Activated CD8-positive, alpha-beta T cell treated with anti-CD3 and anti-CD28 coated beads, Interleukin-2, amount 10 ng/mL, durations not matched to agents 7 days and 5 days (primary cell): Measurements from ENCODE around the gene ZFP30. TPM values are rescaled to one million over a fixed set of nuclear protein-coding genes. Genes with fewer than 3 reads are reported as not detected.
"Not testable (repeated sequence)": the region's sequence is repeated elsewhere in the genome, so short reads cannot be mapped to it uniquely, and the experiment has no call there.

Experiments
- ATAC-seq: fragments of 150-1000 bp; cut with Tn5 transposase; one replicate; pipeline ENCODE4 v1.10.0; 2021; ENCODE audit warnings: moderate library complexity
- CTCF ChIA-PET: fragments of 350-600 bp; sonication (Branson Sonifier 250); formaldehyde crosslinking; loops from one replicate; lab custom pipeline; 2021; ENCODE audit warnings: antibody characterized with exemption; lab: Charles Lee
- POLR2A ChIA-PET: fragments of 350-600 bp; sonication (Branson Sonifier 250); formaldehyde crosslinking; loops from one replicate; lab custom pipeline; 2021; ENCODE audit warnings: antibody characterized with exemption; lab: Charles Lee
- DNase-seq: peaks from one replicate; pipeline ENCODE4 v3.0.0-alpha.2; 2020
- H3K27ac Mint-ChIP-seq: one replicate; pipeline ENCODE4 v1.8.0; 2021; ENCODE audit warnings: mild to moderate bottlenecking, mixed read lengths
- H3K27me3 Mint-ChIP-seq: one replicate; pipeline ENCODE4 v1.8.0; 2021; ENCODE audit warnings: low read depth, mixed read lengths
- H3K36me3 Mint-ChIP-seq: one replicate; pipeline ENCODE4 v1.8.0; 2021; ENCODE audit warnings: low read depth, mixed read lengths
- H3K4me1 Mint-ChIP-seq: one replicate; pipeline ENCODE4 v1.8.0; 2021; ENCODE audit warnings: low read depth, mixed read lengths
- H3K4me3 Mint-ChIP-seq: one replicate; pipeline ENCODE4 v1.8.0; 2021; ENCODE audit warnings: mild to moderate bottlenecking, mixed read lengths
- H3K9me3 Mint-ChIP-seq: one replicate; pipeline ENCODE4 v1.8.0; 2022; ENCODE audit warnings: mixed read lengths; ENCODE audit not compliant: insufficient read depth
- total RNA-seq, 2 experiments: library from RNA; stranded (reverse); gene quantifications; one replicate each; pipeline ENCODE4 v1.2.3, GENCODE V29; 2021

The ZFP30 gene
- total RNA-seq: 1 to 10 TPM; 9.1 to 9.6 TPM

DNA sequence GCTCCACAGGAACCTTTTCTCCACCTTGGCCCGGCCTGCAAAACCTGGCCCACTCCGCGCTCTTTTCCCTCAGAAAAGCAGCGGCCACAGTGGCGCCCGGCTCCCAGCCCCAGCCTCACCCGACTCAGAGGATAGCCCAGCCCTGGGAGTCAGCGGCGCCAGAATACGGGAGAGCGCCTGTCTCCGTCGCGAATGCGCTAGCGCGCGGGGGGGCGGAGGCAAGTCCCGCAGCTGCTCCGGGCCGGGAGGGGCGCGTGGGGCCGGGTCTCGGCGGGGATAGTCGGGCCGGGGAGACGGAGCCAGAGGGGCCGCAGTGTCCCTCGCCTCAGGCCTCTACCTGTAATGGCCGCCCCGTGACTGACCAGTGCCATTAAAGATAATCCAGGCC lies at the start of gene ZFP30:
Gene ZFP30, minus strand, starts transcription at position 165 of the 388 bp plus-strand sequence. CDS start 7,643 bp downstream, outside the sequence.
- ChIA-PET POLR2A (interaction anchor here (1.5 kb wide), 1 partner anchor 61 kb away, joined by 3 read pairs; the partner anchor contains the start of genes ZNF540 and ZNF571), CTCF (no interaction called here)
- Mint-ChIP-seq H3K27ac (peak within 1 kb of the TSS; percentile 99), H3K9me3 (peaks cover 19% of the 10 kb centered on the region), H3K27me3 (no peaks in the 10 kb centered on the region), H3K36me3 (peaks cover 39% of the 10 kb centered on the region), H3K4me1 (peaks cover 26% of the 10 kb centered on the region), H3K4me3 (peak within 1 kb of the TSS; percentile 95)
- ATAC-seq: peak; percentile 77
- peak; percentile 77 for DNase-seq

DNA sequence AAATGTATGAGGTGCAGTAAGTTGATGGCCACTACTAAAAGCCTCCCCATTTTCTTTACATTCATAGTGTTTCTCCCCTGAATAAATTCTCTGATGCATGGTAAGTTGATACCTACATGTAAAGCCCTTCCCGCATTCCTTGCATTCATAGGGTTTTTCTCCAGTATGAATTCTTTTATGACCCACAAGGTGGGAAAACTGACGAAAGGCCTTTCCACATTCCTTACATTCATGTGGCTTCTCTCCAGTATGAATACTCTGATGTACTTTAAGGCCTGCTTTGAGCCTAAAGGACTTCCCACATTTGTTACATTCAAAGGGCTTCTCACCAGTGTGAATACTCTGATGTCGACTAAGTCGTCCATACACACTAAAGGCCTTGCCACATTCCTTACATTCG lies 43.8 kb upstream of the ZFP30 start:
- Mint-ChIP-seq H3K36me3 (peaks cover 57% of the 10 kb centered on the region), H3K4me1 (no peaks in the 10 kb centered on the region), H3K27ac (no peak overlapping the region), H3K9me3 (peaks cover 42% of the 10 kb centered on the region), H3K27me3 (no peaks in the 10 kb centered on the region), H3K4me3 (no peak overlapping the region)
- ChIA-PET CTCF (no interaction called here), POLR2A (interaction anchor here (0.6 kb wide), 1 partner anchor 1100 kb away, joined by 3 read pairs; no protein-coding TSS in a partner anchor)
- DNase-seq: no peak
- ATAC-seq: no peak

DNA sequence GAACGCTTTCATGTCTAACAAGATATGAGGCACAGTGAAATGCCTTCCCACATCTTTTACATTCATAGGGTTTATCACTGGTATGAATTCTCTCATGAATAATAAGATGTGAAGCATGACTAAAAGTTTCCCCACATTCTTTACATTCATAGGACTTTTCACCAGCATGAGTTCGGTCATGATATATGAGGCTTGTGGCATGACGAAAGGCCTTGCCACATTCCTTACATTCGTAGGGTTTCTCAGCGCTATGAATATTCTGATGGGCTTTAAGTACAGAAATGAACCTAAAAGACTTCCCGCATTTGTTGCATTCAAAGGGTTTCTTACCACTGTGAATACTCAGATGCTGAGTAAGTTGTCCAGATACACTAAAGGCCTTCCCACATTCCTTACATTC lies 43.0 kb upstream of the ZFP30 start:
- H3K36me3 Mint-ChIP-seq: peaks cover 54% of the 10 kb centered on the region
- DNase-seq (no peak), ATAC-seq (no peak)
- no peak overlapping the region for H3K27ac Mint-ChIP-seq
- ChIA-PET POLR2A (no interaction called here), CTCF (no interaction called here)
- H3K4me1 Mint-ChIP-seq: no peaks in the 10 kb centered on the region
- no peak overlapping the region for H3K4me3 Mint-ChIP-seq
- no peaks in the 10 kb centered on the region for H3K27me3 Mint-ChIP-seq
- peaks cover 42% of the 10 kb centered on the region for H3K9me3 Mint-ChIP-seq

DNA sequence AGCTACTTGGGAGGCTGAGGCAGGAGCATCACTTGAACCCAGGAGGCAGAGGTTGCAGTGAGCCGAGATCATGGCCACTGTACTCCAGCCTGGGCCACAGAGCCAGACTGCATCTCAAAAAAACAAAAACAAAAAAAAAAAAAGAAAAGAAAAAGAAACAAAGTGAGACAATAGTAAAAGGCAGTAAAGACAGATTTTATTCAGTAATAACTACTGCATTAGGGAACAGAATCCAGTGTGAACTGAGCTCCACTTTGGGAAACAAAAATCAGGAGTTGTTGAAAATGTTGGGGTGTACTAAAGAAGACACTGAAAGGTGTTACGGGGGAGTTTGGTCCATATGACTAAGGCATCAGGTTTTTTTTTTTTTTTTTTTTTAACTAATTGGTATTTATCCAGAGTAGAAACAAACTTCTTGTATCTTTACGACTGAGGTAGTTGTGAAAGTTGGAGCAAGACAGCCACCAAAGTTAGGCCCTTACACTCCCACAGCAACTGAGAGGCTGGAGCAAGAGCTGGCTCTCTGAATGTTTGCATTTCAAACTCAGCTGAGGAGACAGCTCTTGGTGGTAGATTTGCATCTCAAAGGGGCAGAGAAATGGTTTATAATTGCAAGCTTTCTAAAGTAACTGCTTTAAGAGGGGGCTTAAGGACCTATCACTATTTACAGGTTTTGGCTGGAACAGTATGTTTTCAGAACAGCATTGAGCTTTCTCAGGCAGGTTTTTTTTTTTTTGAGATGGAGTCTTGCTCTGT lies 40.1 kb upstream of the ZFP30 start:
- POLR2A ChIA-PET: interaction anchor here (0.6 kb wide), 1 partner anchor 1207 kb away, joined by 3 read pairs; no protein-coding TSS in a partner anchor
- H3K4me3 Mint-ChIP-seq: no peak overlapping the region
- H3K27me3 Mint-ChIP-seq: no peaks in the 10 kb centered on the region
- DNase-seq (no peak), ATAC-seq (no peak)
- CTCF ChIA-PET: no interaction called here
- peaks cover 45% of the 10 kb centered on the region for H3K36me3 Mint-ChIP-seq
- H3K4me1 Mint-ChIP-seq: peaks cover 10% of the 10 kb centered on the region
- H3K9me3 Mint-ChIP-seq: peaks cover 33% of the 10 kb centered on the region
- no peak overlapping the region for H3K27ac Mint-ChIP-seq

DNA sequence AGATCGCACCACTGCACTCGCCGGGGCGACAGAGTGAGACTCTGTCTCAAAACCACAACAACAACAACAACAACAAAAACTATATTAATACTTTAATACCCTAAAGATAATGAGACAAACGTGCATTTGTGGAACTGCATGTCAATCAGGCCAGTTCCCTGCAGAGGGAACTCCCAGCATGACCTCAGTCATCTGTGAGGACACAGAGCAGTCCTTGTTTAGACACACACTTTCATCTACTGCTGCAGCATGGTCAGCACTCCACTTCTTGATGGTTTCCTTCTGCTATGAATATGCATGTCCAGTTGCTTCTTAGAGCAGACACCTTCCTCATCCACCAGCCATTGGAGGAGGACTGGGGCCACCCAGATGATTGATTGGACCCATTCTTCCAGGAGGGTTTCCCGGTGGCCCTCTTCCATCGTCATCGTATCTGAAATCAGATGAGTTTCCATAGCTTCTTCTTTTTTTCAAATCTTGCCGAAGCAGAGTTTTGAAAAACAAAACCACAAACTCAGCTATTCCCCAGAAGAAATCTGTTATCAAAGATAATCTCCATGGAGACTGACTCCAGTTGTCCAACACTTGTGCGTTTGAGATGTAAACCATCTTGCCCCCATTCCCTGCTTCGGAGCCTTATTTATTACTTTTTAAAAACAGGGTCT lies 37.8 kb upstream of the ZFP30 start:
- Mint-ChIP-seq H3K4me1 (peaks cover 10% of the 10 kb centered on the region), H3K27ac (no peak overlapping the region), H3K36me3 (peaks cover 26% of the 10 kb centered on the region), H3K27me3 (no peaks in the 10 kb centered on the region), H3K4me3 (peak overlapping the region; percentile 22), H3K9me3 (peaks cover 24% of the 10 kb centered on the region)
- ChIA-PET POLR2A (interaction anchor here (1.4 kb wide), 1 partner anchor 98 kb away, joined by 9 read pairs; the partner anchor contains the start of genes ZNF540 and ZNF571), CTCF (interaction anchor here (0.7 kb wide), 1 partner anchor 209 kb away, joined by 3 read pairs; no protein-coding TSS in a partner anchor)
- DNase-seq (no peak), ATAC-seq (no peak)

DNA sequence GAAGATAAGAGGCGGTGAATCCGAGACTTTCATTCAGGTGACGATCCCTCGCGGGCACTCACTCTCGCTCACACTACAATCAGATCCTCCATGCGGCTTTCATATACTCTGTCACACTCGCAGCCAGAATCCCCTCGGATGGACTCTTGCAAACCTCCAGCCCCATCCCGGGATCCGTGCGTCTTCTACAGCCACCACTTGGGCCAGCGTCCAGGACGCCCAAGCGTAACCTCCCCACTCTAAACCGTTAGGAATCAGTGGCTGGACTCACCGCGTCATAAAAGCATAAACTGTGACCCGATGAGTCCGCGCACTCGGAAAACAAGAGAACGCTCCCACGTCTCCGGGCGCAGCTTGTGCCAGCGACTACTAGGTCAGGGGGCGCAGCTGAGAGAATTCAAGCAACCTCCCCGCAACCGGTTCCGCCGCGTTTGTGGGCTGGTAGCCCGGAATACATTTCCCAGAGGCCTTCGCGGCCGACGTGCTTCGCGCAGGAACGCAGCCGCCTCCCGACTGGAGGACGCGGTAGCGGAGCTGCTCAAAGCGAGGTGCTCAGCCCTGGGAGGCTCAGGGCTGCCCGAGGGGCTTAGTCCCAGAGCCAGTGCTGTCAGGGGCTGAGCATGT lies 36.7 kb upstream of the ZFP30 start:
- peak overlapping the region; percentile 88 for H3K27ac Mint-ChIP-seq
- H3K9me3 Mint-ChIP-seq: peaks cover 24% of the 10 kb centered on the region
- H3K27me3 Mint-ChIP-seq: no peaks in the 10 kb centered on the region
- CTCF ChIA-PET: interaction anchor here (0.7 kb wide), 1 partner anchor 210 kb away, joined by 3 read pairs; no protein-coding TSS in a partner anchor
- H3K36me3 Mint-ChIP-seq: peaks cover 18% of the 10 kb centered on the region
- DNase-seq: peak; percentile 85
- ATAC-seq: peak; percentile 91
- POLR2A ChIA-PET: interaction anchor here (0.7 to 1.4 kb wide), 2 partner anchors 33 to 97 kb away, joined by 3 to 9 read pairs; partner anchors contain the start of genes ZNF540 and ZNF571
- H3K4me3 Mint-ChIP-seq: peak overlapping the region; percentile 85
- H3K4me1 Mint-ChIP-seq: peaks cover 10% of the 10 kb centered on the region

DNA sequence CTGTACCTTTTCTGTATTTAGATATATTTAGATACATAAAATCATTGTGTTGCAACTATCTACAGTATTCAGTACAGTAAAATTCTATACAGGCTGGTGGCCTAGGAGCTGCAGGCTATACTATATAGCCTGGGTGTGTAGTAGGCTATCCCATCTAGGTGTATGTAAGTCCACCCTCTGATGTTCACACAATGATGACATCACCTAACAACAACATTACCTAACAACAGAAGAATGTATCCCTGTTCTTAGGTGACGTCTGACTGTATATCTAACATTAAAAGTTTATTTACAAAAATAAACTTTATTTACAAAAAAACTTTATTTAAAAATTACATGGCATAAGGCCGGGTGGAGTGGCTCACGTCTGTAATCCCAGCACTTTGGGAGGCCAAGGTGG lies 28.3 kb upstream of the ZFP30 start:
- ATAC-seq: no peak
- ChIA-PET POLR2A (no interaction called here), CTCF (no interaction called here)
- Mint-ChIP-seq H3K27ac (no peak overlapping the region), H3K27me3 (no peaks in the 10 kb centered on the region), H3K4me3 (no peak overlapping the region), H3K36me3 (no peaks in the 10 kb centered on the region), H3K4me1 (no peaks in the 10 kb centered on the region), H3K9me3 (peaks cover 33% of the 10 kb centered on the region)
- DNase-seq: no peak

DNA sequence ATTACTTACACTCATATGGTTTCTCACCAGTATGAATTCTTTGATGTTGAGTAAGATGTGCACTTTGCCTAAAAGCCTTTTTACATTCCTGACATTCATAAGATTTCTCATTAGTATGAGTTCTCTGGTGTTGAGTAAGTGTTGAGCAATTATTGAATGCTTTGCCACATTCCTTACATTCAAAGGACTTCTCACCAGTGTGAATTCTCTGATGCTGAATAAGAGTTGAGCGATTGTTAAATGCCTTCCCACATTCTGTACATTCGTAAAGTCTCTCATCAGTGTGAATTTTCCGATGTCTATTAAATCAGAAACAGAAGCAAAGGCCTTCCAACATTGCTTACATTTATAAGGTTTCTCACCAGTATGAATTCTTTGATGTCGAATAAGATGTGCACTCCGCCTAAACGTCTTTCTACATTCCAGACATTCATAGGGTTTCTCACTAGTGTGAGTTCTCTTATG lies 14.2 kb upstream of the ZFP30 start:
- H3K27ac Mint-ChIP-seq: no peak overlapping the region

DNA sequence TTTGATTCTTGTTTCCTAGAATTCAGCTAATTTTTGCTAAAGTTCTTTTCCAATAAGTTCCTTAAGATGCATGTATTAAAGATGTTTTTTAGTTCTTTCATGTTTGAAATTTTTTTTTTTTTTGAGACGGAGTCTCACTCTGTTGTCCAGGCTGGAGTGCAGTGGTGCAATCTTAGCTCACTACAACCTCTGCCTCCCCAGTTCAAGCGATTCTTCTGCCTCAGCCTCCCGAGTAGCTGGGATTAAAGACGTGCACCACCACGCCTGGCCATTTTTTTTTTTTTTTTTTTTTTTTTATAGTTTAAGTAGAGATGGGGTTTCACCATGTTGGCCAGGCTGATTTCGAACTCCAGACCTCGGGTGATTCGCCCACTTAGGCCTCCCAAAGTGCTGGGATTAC lies 1.9 kb upstream of the ZFP30 start:
- ATAC-seq, DNase-seq, H3K27me3 Mint-ChIP-seq, H3K4me3 Mint-ChIP-seq, H3K27ac Mint-ChIP-seq: not testable (repeated sequence)
- peaks cover 30% of the 10 kb centered on the region for H3K36me3 Mint-ChIP-seq
- CTCF ChIA-PET: interaction anchor here (0.9 kb wide), 1 partner anchor 63 kb away, joined by 3 read pairs; the partner anchor contains the start of genes ZNF540 and ZNF571
- POLR2A ChIA-PET: interaction anchor here (0.8 kb wide), 1 partner anchor 43 kb away, joined by 5 read pairs; no protein-coding TSS in a partner anchor
- H3K4me1 Mint-ChIP-seq: peaks cover 26% of the 10 kb centered on the region
- peaks cover 19% of the 10 kb centered on the region for H3K9me3 Mint-ChIP-seq

More for the DNA sequence above, 14.2 kb upstream of the ZFP30 start:
- CTCF ChIA-PET: no interaction called here
- peaks cover 37% of the 10 kb centered on the region for H3K9me3 Mint-ChIP-seq
- H3K36me3 Mint-ChIP-seq: peaks cover 3% of the 10 kb centered on the region
- H3K27me3 Mint-ChIP-seq: no peaks in the 10 kb centered on the region
- H3K4me3 Mint-ChIP-seq: no peak overlapping the region
- DNase-seq (no peak), ATAC-seq (no peak)
- POLR2A ChIA-PET: no interaction called here
- H3K4me1 Mint-ChIP-seq: no peaks in the 10 kb centered on the region

DNA sequence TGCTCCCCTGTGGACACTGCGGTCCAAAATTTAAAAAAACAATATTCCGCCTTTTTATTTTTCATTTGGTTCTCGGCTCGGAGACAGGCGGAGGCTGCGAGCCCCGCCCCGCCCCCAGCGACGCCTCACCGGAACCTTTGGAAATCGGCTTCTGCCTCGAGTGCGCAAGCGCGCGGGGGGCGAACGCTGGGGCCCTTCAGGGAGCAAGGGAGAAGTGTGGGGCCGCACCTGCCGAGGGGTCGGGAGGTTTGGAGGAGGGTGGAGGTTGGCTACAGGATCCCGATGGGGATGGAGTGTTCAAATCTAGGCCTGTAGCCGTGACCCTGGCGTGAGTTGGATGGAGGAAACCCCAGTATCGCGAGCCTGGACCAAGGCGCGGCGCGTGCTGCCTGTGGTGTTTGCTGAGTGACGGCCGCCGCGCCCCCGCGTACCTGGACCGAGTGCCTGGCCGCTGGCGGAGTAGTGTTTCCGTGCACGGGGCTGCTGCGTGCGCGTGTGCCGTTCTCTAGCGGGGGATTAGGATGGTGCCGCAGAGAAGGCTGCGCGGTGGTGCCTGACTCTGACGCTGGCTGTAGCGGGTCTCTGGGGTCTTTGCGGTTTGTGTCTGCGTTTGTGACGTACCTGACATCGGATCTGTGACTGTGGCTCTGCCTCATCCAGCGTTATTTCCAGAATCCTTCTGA lies 565 bp upstream of the ZFP30 start:
- ChIA-PET POLR2A (interaction anchor here (1.5 kb wide), 1 partner anchor 61 kb away, joined by 3 read pairs; the partner anchor contains the start of genes ZNF540 and ZNF571), CTCF (no interaction called here)
- Mint-ChIP-seq H3K36me3 (peaks cover 34% of the 10 kb centered on the region), H3K4me3 (peak overlapping the region; percentile 95), H3K27me3 (no peaks in the 10 kb centered on the region), H3K27ac (peak overlapping the region; percentile 99), H3K9me3 (peaks cover 19% of the 10 kb centered on the region), H3K4me1 (peaks cover 26% of the 10 kb centered on the region)
- DNase-seq: peak; percentile 87
- ATAC-seq: peak; percentile 80
